H1 (cell line): ENCODE data around the gene RPTOR. TPM values are rescaled to one million over a fixed set of nuclear protein-coding genes. Genes with fewer than 3 reads are reported as not detected.

ENCODE experiments used
- CTCF ChIA-PET: fragments of 300-600 bp; sonication (Branson Sonifier 250); formaldehyde crosslinking; loops from one replicate; lab custom pipeline; 2021; ENCODE audit not compliant: partially characterized antibody; lab: Charles Lee
- POLR2A ChIA-PET: fragments of 300-600 bp; sonication (Branson Sonifier 250); formaldehyde crosslinking; loops from one replicate; lab custom pipeline; 2021; ENCODE audit warnings: inconsistent platforms; ENCODE audit not compliant: partially characterized antibody; lab: Charles Lee
- DNase-seq, 2 experiments: peaks; one replicate each; pipeline versions ENCODE4 v3.0.0 to v3.0.0-alpha.2; 2010 to 2022; ENCODE audit warnings: low spot score in 2 of 2, low read depth in 1 of 2, mixed read lengths in 1 of 2
- FAIRE-seq: peaks from 2 replicates; lab custom pipeline; 2011; peaks lifted over from hg19 to GRCh38; lab: Jason Lieb, UNC
- H2AFZ ChIP-seq: 2 replicates; pipeline ENCODE4 v1.8.1; 2012; ENCODE audit warnings: low read length, inconsistent platforms
- H2AK5ac ChIP-seq: 2 replicates; pipeline ENCODE4 v1.6.1; 2013; ENCODE audit warnings: low read depth, low read length
- H2BK120ac ChIP-seq: replicated peaks from 2 replicates; pipeline ENCODE3; 2013; ENCODE audit warnings: low read depth, low read length, inconsistent platforms
- H2BK12ac ChIP-seq: 2 replicates; pipeline ENCODE4 v1.6.1; 2013; ENCODE audit warnings: low read depth, low read length
- H2BK15ac ChIP-seq: 2 replicates; pipeline ENCODE4 v1.6.1; 2013; ENCODE audit warnings: low read length
- H2BK20ac ChIP-seq: 2 replicates; pipeline ENCODE4 v1.6.1; 2013; ENCODE audit warnings: low read length
- H2BK5ac ChIP-seq: 2 replicates; pipeline ENCODE4 v1.6.1; 2013; ENCODE audit warnings: low read depth, low read length
- H3K14ac ChIP-seq: 2 replicates; pipeline ENCODE4 v1.6.1; 2013; ENCODE audit warnings: inconsistent platforms; ENCODE audit not compliant: insufficient read length
- H3K18ac ChIP-seq: 2 replicates; pipeline ENCODE4 v1.6.1; 2013; ENCODE audit warnings: low read length; ENCODE audit errors: extremely low read depth
- H3K23ac ChIP-seq: 2 replicates; pipeline ENCODE4 v1.6.1; 2013; ENCODE audit warnings: inconsistent platforms; ENCODE audit not compliant: insufficient read length
- H3K23me2 ChIP-seq: 2 replicates; pipeline ENCODE4 v1.6.1; 2013; ENCODE audit warnings: low read depth, low read length
- H3K27ac ChIP-seq: 2 replicates; pipeline ENCODE4 v1.6.1; 2011; ENCODE audit warnings: low read depth, low read length, inconsistent platforms
- H3K27me3 ChIP-seq, 4 experiments: replicated peaks in 1 of 4; 1 replicate in 1 of 4; 2 replicates in 3 of 4; pipeline versions ENCODE4 v1.6.1 to v1.8.1; 2011 to 2013; ENCODE audit warnings: low read length in 3 of 4, mild to moderate bottlenecking in 3 of 4, inconsistent platforms in 2 of 4, mixed read lengths in 2 of 4, moderate library complexity in 1 of 4; ENCODE audit not compliant: control insufficient read depth in 3 of 4, insufficient read depth in 3 of 4; ENCODE audit errors: extremely low read depth in 1 of 4
- H3K36me3 ChIP-seq, 4 experiments: 2 replicates each; pipeline versions ENCODE4 v1.6.1 to v1.8.1; 2011 to 2013; ENCODE audit warnings: mild to moderate bottlenecking in 4 of 4, low read length in 3 of 4, moderate library complexity in 2 of 4, control low read depth in 1 of 4, inconsistent platforms in 1 of 4; ENCODE audit not compliant: insufficient read depth in 4 of 4, control insufficient read depth in 2 of 4
- H3K4ac ChIP-seq: replicated peaks from 2 replicates; pipeline ENCODE3; 2013; ENCODE audit warnings: low read length, low read depth, mixed read lengths, inconsistent platforms; ENCODE audit not compliant: insufficient read length
- H3K4me1 ChIP-seq, 4 experiments: replicated peaks in 1 of 4; 1 replicate in 1 of 4; 2 replicates in 3 of 4; pipeline versions ENCODE4 v1.6.1 to v1.8.1; 2011 to 2013; ENCODE audit warnings: low read length in 3 of 4, inconsistent platforms in 2 of 4, mixed read lengths in 1 of 4; ENCODE audit not compliant: insufficient read depth in 4 of 4, control insufficient read depth in 3 of 4
- H3K4me2 ChIP-seq, 2 experiments: 2 replicates each; pipeline versions ENCODE4 v1.6.1 to v1.8.1; 2011 to 2013; ENCODE audit warnings: low read depth in 2 of 2, low read length in 2 of 2, control low read depth in 1 of 2, inconsistent platforms in 1 of 2, mild to moderate bottlenecking in 1 of 2; ENCODE audit not compliant: insufficient read depth in 1 of 2
- H3K4me3 ChIP-seq, 4 experiments: fragments of 200-600, 300-600 bp in 1 of 4; sonication (generic), shearing (Covaris generic), sonication (Bioruptor Twin) in 1 of 4; 2 replicates each; pipeline versions ENCODE4 v1.5.1 to v1.8.1; 2011 to 2016; ENCODE audit warnings: low read length in 4 of 4, low read depth in 3 of 4, control low read depth in 2 of 4, inconsistent platforms in 2 of 4, mild to moderate bottlenecking in 2 of 4, mixed read lengths in 1 of 4, moderate library complexity in 1 of 4; ENCODE audit not compliant: insufficient read depth in 2 of 4; ENCODE audit errors: extremely low read depth in 1 of 4
- H3K56ac ChIP-seq: replicated peaks from 2 replicates; pipeline ENCODE3; 2013; ENCODE audit warnings: low read depth, mild to moderate bottlenecking, mixed read lengths, low read length, inconsistent platforms; ENCODE audit not compliant: insufficient read length
- H3K79me1 ChIP-seq: 2 replicates; pipeline ENCODE4 v1.6.1; 2013; ENCODE audit warnings: low read depth, low read length, control low read depth
- H3K79me2 ChIP-seq, 2 experiments: 2 replicates each; pipeline versions ENCODE4 v1.6.1 to v1.8.1; 2012 to 2013; ENCODE audit warnings: low read length in 2 of 2, mild to moderate bottlenecking in 2 of 2, inconsistent platforms in 1 of 2; ENCODE audit not compliant: insufficient read depth in 2 of 2, control insufficient read depth in 1 of 2
- H3K9ac ChIP-seq, 4 experiments: replicated peaks in 1 of 4; 1 replicate in 1 of 4; 2 replicates in 3 of 4; pipeline versions ENCODE4 v1.6.1 to v1.8.1; 2011 to 2013; ENCODE audit warnings: low read depth in 3 of 4, low read length in 3 of 4, control low read depth in 2 of 4, mild to moderate bottlenecking in 2 of 4, moderate library complexity in 2 of 4, inconsistent platforms in 1 of 4; ENCODE audit errors: extremely low read depth in 1 of 4
- H3K9me3 ChIP-seq, 2 experiments: 2 replicates each; pipeline versions ENCODE4 v1.6.1 to v1.8.1; 2012 to 2013; ENCODE audit warnings: mild to moderate bottlenecking in 2 of 2, moderate library complexity in 2 of 2, control low read depth in 1 of 2, inconsistent platforms in 1 of 2, low read depth in 1 of 2, low read length in 1 of 2, mixed read lengths in 1 of 2; ENCODE audit not compliant: insufficient read depth in 2 of 2
- H4K20me1 ChIP-seq, 2 experiments: replicated peaks in 1 of 2; 2 replicates each; pipeline versions ENCODE3 to v1.8.1; 2011 to 2013; ENCODE audit warnings: inconsistent platforms in 2 of 2, low read length in 2 of 2, mild to moderate bottlenecking in 1 of 2; ENCODE audit not compliant: insufficient read depth in 2 of 2, control insufficient read depth in 1 of 2
- H4K5ac ChIP-seq: 2 replicates; pipeline ENCODE4 v1.6.1; 2013; ENCODE audit warnings: low read length, low read depth, mixed read lengths, inconsistent platforms; ENCODE audit not compliant: insufficient read length
- H4K8ac ChIP-seq: 2 replicates; pipeline ENCODE4 v1.8.0; 2013; ENCODE audit warnings: mild to moderate bottlenecking, moderate library complexity, low read length, inconsistent platforms; ENCODE audit not compliant: insufficient read depth; ENCODE audit errors: extremely low read depth
- H4K91ac ChIP-seq: replicated peaks from 2 replicates; pipeline ENCODE3; 2013; ENCODE audit warnings: low read length, mixed read lengths, inconsistent platforms; ENCODE audit not compliant: insufficient read length
- CREB1 ChIP-seq: IDR thresholded peaks from 2 replicates; pipeline ENCODE4 v1.6.1; 2012; ENCODE audit warnings: inconsistent platforms
- HDAC6 ChIP-seq: IDR thresholded peaks from one replicate; pipeline ENCODE4 v1.7.1; 2012; ENCODE audit warnings: low read depth, mild to moderate bottlenecking, inconsistent platforms, low read length, moderate library complexity
- JUND ChIP-seq: IDR thresholded peaks from 2 replicates; pipeline ENCODE4 v1.6.1; 2011; ENCODE audit warnings: mild to moderate bottlenecking, improper control_type of control experiment, low read length
- KDM4A ChIP-seq: IDR thresholded peaks from one replicate; pipeline ENCODE4 v1.7.1; 2012; ENCODE audit warnings: low read depth, mild to moderate bottlenecking, moderate library complexity, low read length, inconsistent platforms; ENCODE audit not compliant: severe bottlenecking
- RAD21 ChIP-seq, 2 experiments: IDR thresholded peaks in 1 of 2; conservative IDR thresholded peaks in 1 of 2; 2 replicates each; pipeline ENCODE4 v1.6.1; 2011; ENCODE audit warnings: low read depth in 2 of 2, low read length in 2 of 2, improper control_type of control experiment in 1 of 2, inconsistent platforms in 1 of 2, mild to moderate bottlenecking in 1 of 2, moderate library complexity in 1 of 2
- RBBP5 ChIP-seq: IDR thresholded peaks from 2 replicates; pipeline ENCODE4 v1.7.1; 2012; ENCODE audit warnings: low read depth, mild to moderate bottlenecking, inconsistent platforms, low read length, moderate library complexity, borderline replicate concordance
- RXRA ChIP-seq: IDR thresholded peaks from 2 replicates; pipeline ENCODE4 v1.6.1; 2011; ENCODE audit warnings: low read depth, mild to moderate bottlenecking, low read length, moderate library complexity; ENCODE audit not compliant: insufficient read depth
- ZNF274 ChIP-seq: IDR thresholded peaks from 2 replicates; pipeline ENCODE4 v1.7.0; 2012; ENCODE audit warnings: low read length, borderline replicate concordance; ENCODE audit errors: extremely low read depth
- WGBS, 2 experiments: shearing (Covaris generic) in 1 of 2; methylation state at CpG; one replicate each; pipeline versions ENCODE4 v1.1.6 to v1.1.7; 2013 to 2015; ENCODE audit warnings: low lambda C conversion rate in 2 of 2, mixed read lengths in 2 of 2, inconsistent platforms in 1 of 2, low coverage in 1 of 2, missing lambda C conversion rate in 1 of 2; ENCODE audit not compliant: insufficient replicate concordance in 2 of 2, insufficient coverage in 1 of 2, insufficient read length in 1 of 2; ENCODE audit errors: extremely low coverage in 1 of 2, missing lambda C conversion rate in 1 of 2; 5-methylcytosine and 5-hydroxymethylcytosine counted together
- polyA plus RNA-seq, 7 experiments: library from polyadenylated mRNA; depleted of rRNA in 3 of 7; stranded (reverse) in 5 of 7; unstranded in 2 of 7; fragments of >200 nt in 5 of 7; fragments of 200-250 nt in 2 of 7; gene quantifications; 1 replicate in 5 of 7; 2 replicates in 1 of 7; 4 replicates in 1 of 7; pipeline versions ENCODE4 v1.2.1 to v1.2.3, GENCODE V29; 2011 to 2013; ENCODE audit warnings: missing spikeins in 2 of 7, mixed read lengths in 2 of 7
- total RNA-seq: library from RNA; stranded (reverse); fragmentation: NEBNext Ultra II Directional; extraction: Animal tissue kit (Norgen Biotek cat#: 25700); gene quantifications from 2 replicates; pipeline ENCODE4 v1.2.1, GENCODE V29; 2021
- TF ChIP-seq, protein P1 (sequence below), 3 experiments: IDR thresholded peaks; 1 replicate in 2 of 3; 2 replicates in 1 of 3; pipeline versions ENCODE4 v1.5.1 to v1.6.1; 2011; ENCODE audit warnings: low read length in 3 of 3, mild to moderate bottlenecking in 3 of 3, inconsistent platforms in 2 of 3, low read depth in 1 of 3, moderate library complexity in 1 of 3; ENCODE audit not compliant: insufficient read depth in 1 of 3; ENCODE audit errors: control extremely low read depth in 1 of 3

Gene RPTOR
- total and polyA plus RNA-seq, 2 of the 8 experiments (the other 6 are each of a cell fraction or from before 2014, with no cell fraction given) = 6.9 to 28.7 TPM

DNA sequence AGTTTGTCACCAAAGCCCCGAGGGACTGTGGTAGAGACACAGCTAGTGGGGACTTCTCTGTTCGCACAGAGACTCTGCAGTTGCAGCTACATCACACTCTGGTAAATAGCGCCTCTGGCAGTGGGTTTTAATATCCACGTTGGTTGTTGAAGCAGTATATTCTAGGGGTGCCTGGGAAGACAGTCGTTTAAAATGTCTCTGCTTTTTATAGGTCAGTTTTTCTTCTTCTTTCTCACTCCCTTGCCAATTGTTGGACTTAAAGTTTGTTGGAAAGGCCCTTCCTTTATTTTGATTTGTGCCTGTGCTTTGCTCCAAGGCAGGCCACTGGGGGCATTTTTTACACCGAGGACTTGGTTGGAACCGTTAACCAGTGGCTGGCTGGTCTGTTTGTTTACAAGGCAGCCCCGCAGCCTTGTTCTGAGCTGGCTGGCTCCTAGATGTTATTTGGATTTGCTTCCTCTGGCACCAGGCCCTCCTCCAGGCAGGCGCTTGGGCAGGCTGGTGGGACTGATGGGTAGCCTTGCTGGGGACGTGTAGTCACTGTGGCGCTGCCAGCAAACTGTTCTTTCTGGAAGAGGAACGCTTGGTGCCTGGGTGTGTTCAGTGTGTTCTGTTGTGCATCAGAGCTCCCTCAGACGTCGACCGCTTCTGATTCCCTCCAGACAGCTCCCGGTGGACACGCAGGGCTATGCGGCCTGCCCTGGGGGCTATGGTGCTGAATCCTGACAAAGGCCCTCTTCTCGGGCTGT, 228.8 kb downstream of the RPTOR start:
- 84% methylated on average over 19 of the region's 19 CpGs; no CpG with 5 or more reads in 1 of the 2 experiments for WGBS, 2 experiments
- Histone ChIP-seq H3K79me2 (no peaks in the 10 kb centered on the region), H3K4me2 (no peak overlapping the region), H3K27me3 (no peaks in the 10 kb centered on the region), H3K4me1 (peaks cover 0 to 7% (median 3%) of the 10 kb centered on the region in 4 experiments; a peak in 4 of 7 replicates), H4K5ac (no peak overlapping the region), H3K56ac (no peak overlapping the region), H2BK120ac (no peak overlapping the region), H3K23me2 (no peaks in the 10 kb centered on the region), H3K4me3 (no peak overlapping the region), H3K9ac (no peak overlapping the region), H2BK15ac (no peak overlapping the region), H3K9me3 (no peaks in the 10 kb centered on the region), H3K4ac (no peak overlapping the region), H2BK5ac (no peak overlapping the region), H4K8ac (peak overlapping the region; percentile 21; the same call in 1 of the 2 replicates), H3K36me3 (no peaks in the 10 kb centered on the region), H2BK12ac (no peak overlapping the region), H3K27ac (no peak overlapping the region), H4K91ac (no peak overlapping the region), H2AFZ (no peak overlapping the region), H3K14ac (no peak overlapping the region), H3K79me1 (no peaks in the 10 kb centered on the region), H2BK20ac (0 out of 2 replicates have a peak overlapping the region, but pooled peaks have one; percentile 48), H3K18ac (no peak overlapping the region), H3K23ac (no peak overlapping the region), H4K20me1 (no peaks in the 10 kb centered on the region), H2AK5ac (no peak overlapping the region)
- DNase-seq (no peak), FAIRE-seq (no peak)
- ChIA-PET CTCF (interaction anchor here (0.7 to 2.1 kb wide), 8 partner anchors 9 to 126 kb away, joined by 3 to 7 read pairs (median 4); no protein-coding TSS in a partner anchor), POLR2A (interaction anchor here (1.4 kb wide), 1 partner anchor 17 kb away, joined by 4 read pairs; no protein-coding TSS in a partner anchor)
- TF ChIP-seq ZNF274 = no peak
- TF ChIP-seq CREB1 = no peak
- TF ChIP-seq RBBP5 = no peak
- TF ChIP-seq, protein P1, sequence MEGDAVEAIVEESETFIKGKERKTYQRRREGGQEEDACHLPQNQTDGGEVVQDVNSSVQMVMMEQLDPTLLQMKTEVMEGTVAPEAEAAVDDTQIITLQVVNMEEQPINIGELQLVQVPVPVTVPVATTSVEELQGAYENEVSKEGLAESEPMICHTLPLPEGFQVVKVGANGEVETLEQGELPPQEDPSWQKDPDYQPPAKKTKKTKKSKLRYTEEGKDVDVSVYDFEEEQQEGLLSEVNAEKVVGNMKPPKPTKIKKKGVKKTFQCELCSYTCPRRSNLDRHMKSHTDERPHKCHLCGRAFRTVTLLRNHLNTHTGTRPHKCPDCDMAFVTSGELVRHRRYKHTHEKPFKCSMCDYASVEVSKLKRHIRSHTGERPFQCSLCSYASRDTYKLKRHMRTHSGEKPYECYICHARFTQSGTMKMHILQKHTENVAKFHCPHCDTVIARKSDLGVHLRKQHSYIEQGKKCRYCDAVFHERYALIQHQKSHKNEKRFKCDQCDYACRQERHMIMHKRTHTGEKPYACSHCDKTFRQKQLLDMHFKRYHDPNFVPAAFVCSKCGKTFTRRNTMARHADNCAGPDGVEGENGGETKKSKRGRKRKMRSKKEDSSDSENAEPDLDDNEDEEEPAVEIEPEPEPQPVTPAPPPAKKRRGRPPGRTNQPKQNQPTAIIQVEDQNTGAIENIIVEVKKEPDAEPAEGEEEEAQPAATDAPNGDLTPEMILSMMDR (IDR thresholded peaks at IDR 0.05; ENCODE audit: control extremely low read depth in 1 of 3, insufficient read depth in 1 of 3, low read depth in 1 of 3, low read length in 3 of 3) = peak; percentile 19 to 47 (median 34); a peak in 3 of 4 replicates
- TF ChIP-seq RAD21 (IDR thresholded peaks at IDR 0.05 in 1 of 2, conservative IDR thresholded peaks at IDR 0.05 in 1 of 2; ENCODE audit: low read depth in 2 of 2, low read length in 2 of 2) = peak; percentile 12 to 30; a peak in 1 of 4 replicates
- no peak for TF ChIP-seq JUND
- no peak for TF ChIP-seq KDM4A
- no peak for TF ChIP-seq RXRA
- no peak for TF ChIP-seq HDAC6
